Left lung (tissue), 10 donors: Measurements from ENCODE around the gene UGT1A5. TPM values are rescaled to one million over a fixed set of nuclear protein-coding genes. Genes with fewer than 3 reads are reported as not detected.
"Not testable (repeated sequence)": the region's sequence is repeated elsewhere in the genome, so short reads cannot be mapped to it uniquely, and the experiment has no call there.

Source experiments
- ATAC-seq: fragments of 200-7000 bp; cut with Tn5 transposase; one replicate; pipeline ENCODE4 v1.9.1; 2020; ENCODE audit warnings: moderate library complexity
- DNase-seq, 4 donors: peaks; one replicate each; pipeline ENCODE4 v3.0.0-alpha.2; 2013 to 2020
- H3K27ac ChIP-seq, 2 donors: fragments of 200-600 bp; sonication (generic) in 1 of 2; one replicate each; pipeline versions ENCODE4 v1.5.0 to v1.8.0; 2020 to 2021
- H3K27me3 ChIP-seq, 2 donors: fragments of 200-600 bp; sonication (generic) in 1 of 2; one replicate each; pipeline versions ENCODE4 v1.5.0 to v1.8.0; 2020 to 2021
- H3K36me3 ChIP-seq, 2 donors: fragments of 200-600 bp; sonication (generic) in 1 of 2; one replicate each; pipeline versions ENCODE4 v1.5.0 to v1.8.0; 2020 to 2021
- H3K4me1 ChIP-seq, 2 donors: fragments of 200-600 bp; one replicate each; pipeline ENCODE4 v1.8.0; 2021
- H3K4me3 ChIP-seq, 2 donors: fragments of 200-600 bp; sonication (generic) in 1 of 2; one replicate each; pipeline versions ENCODE4 v1.5.0 to v1.8.0; 2020 to 2021; ENCODE audit warnings: mild to moderate bottlenecking in 1 of 2
- H3K9me3 ChIP-seq, 2 donors: fragments of 200-600 bp; sonication (generic) in 1 of 2; one replicate each; pipeline versions ENCODE4 v1.5.0 to v1.8.0; 2020 to 2021
- CTCF ChIP-seq, 2 donors: fragments of 200-600 bp; sonication (generic) in 1 of 2; IDR thresholded peaks; one replicate each; pipeline versions ENCODE4 v1.5.0 to v1.8.0; 2021; ENCODE audit warnings: antibody characterized with exemption in 2 of 2
- intact Hi-C, 2 donors: fragments of 100-400 bp; cut with DNase I; formaldehyde crosslinking; loops; one replicate each; pipeline versions ENCODE4 v1.11.2 to v1.14.2; 2022
- polyA plus RNA-seq, 6 donors: library from polyadenylated mRNA; unstranded; fragments of 120-200 nt; gene quantifications; one replicate each; pipeline ENCODE4 v1.2.1, GENCODE V29; 2013; ENCODE audit not compliant: insufficient read length in 6 of 6
- total RNA-seq, 2 donors: library from RNA; stranded (reverse); fragmentation: NEBNext Ultra II Directional; extraction: Animal tissue kit (Norgen Biotek cat#: 25700); gene quantifications; one replicate each; pipeline ENCODE4 v1.2.1, GENCODE V29; 2021
- donor health status: DM: no; HTN: yes; CAD: no.
- donor health status: DM: no; HTN: no; CAD: no.

UGT1A5 gene
- total and polyA plus RNA-seq, 8 donors, result 0.10 TPM; not detected in 7

- DNase-seq (no peak), ATAC-seq (no peak)
- no peaks in the 10 kb centered on the region for H3K27me3 ChIP-seq
- no peaks in the 10 kb centered on the region for H3K4me1 ChIP-seq
- intact Hi-C loops, result no loop called here
- no peaks in the 10 kb centered on the region for H3K9me3 ChIP-seq
- no peak within 1 kb of the TSS for H3K4me3 ChIP-seq
- TF ChIP-seq CTCF (IDR thresholded peaks at IDR 0.05), result no peak
- no peak within 1 kb of the TSS for H3K27ac ChIP-seq
- H3K36me3 ChIP-seq, result no peaks in the 10 kb centered on the region
These were observed 20.1 kb upstream of the UGT1A5 start, which contains the start of gene UGT1A6 for GRCh38 chr2:233692648-233693047. Gene UGT1A6 (plus strand): TSS chr2:233692890. CDS start chr2:233693005, 115 bp downstream.

- H3K4me1 ChIP-seq, result no peaks in the 10 kb centered on the region
- intact Hi-C loops, result no loop called here
- H3K27ac ChIP-seq, result no peak overlapping the region
- no peak for DNase-seq
- no peak for TF ChIP-seq CTCF (IDR thresholded peaks at IDR 0.05)
- ATAC-seq, result no peak
- no peaks in the 10 kb centered on the region for H3K36me3 ChIP-seq
- H3K4me3 ChIP-seq, result no peak overlapping the region
- no peaks in the 10 kb centered on the region for H3K27me3 ChIP-seq
- H3K9me3 ChIP-seq, result no peaks in the 10 kb centered on the region
These were observed 18.7 kb upstream of the UGT1A5 start for GRCh38 chr2:233693963-233694362.

- intact Hi-C loops, result no loop called here
- H3K36me3 ChIP-seq, result no peaks in the 10 kb centered on the region
- H3K27me3 ChIP-seq, result no peaks in the 10 kb centered on the region
- no peak overlapping the region for H3K27ac ChIP-seq
- H3K4me1 ChIP-seq, result no peaks in the 10 kb centered on the region
- no peak overlapping the region for H3K4me3 ChIP-seq
- no peak for TF ChIP-seq CTCF (IDR thresholded peaks at IDR 0.05)
- DNase-seq (no peak), ATAC-seq (no peak)
- H3K9me3 ChIP-seq, result no peaks in the 10 kb centered on the region
These were observed 14.0 kb upstream of the UGT1A5 start for GRCh38 chr2:233698740-233699139.

- no peak for ATAC-seq
- no peak for TF ChIP-seq CTCF (IDR thresholded peaks at IDR 0.05)
- Histone ChIP-seq H3K4me1 (no peaks in the 10 kb centered on the region), H3K36me3 (no peaks in the 10 kb centered on the region), H3K4me3 (no peak overlapping the region), H3K9me3 (no peaks in the 10 kb centered on the region), H3K27me3 (no peaks in the 10 kb centered on the region), H3K27ac (no peak overlapping the region)
- no peak for DNase-seq
- intact Hi-C loops, result no loop called here
These were observed 13.2 kb upstream of the UGT1A5 start for GRCh38 chr2:233699424-233700027.

- intact Hi-C loops, result no loop called here
- no peaks in the 10 kb centered on the region for H3K9me3 ChIP-seq
- ATAC-seq (peak; percentile 50), DNase-seq (peak in 2 of 4 donors; percentile 19 to 43)
- H3K36me3 ChIP-seq, result no peaks in the 10 kb centered on the region
- H3K4me1 ChIP-seq, result no peaks in the 10 kb centered on the region
- H3K27ac ChIP-seq, result no peak overlapping the region
- no peak for TF ChIP-seq CTCF (IDR thresholded peaks at IDR 0.05)
- no peak overlapping the region for H3K4me3 ChIP-seq
- no peaks in the 10 kb centered on the region for H3K27me3 ChIP-seq
These were observed 12.6 kb upstream of the UGT1A5 start for GRCh38 chr2:233700028-233700635.

GRCh38 chr2:233700842-233701241 is 11.9 kb upstream of the UGT1A5 start:
- H3K9me3 ChIP-seq, H3K36me3 ChIP-seq, H3K27me3 ChIP-seq, intact Hi-C loops, ATAC-seq, H3K4me1 ChIP-seq, H3K4me3 ChIP-seq, H3K27ac ChIP-seq, DNase-seq: not testable (repeated sequence)
